ENCODE data around the gene SPATA13.

DNA sequence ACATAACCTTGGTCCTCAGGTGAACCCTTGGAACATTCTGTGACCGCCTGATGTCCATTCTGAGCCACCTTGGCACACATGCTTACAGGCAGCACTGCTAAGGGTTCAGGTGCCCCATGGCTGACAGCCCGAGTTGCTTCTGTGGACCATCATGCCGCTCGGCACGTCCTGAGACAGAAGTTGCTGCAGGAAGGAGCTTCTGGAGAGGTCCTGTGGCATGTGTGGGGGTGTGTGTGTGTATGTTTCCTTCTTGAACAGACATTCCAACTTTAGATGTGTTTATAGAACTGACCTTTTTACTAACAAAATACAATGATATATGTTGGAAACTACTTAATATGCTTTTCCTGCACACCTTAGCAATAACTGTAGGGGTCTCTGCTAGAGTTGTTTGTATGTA is 144.1 kb downstream of the SPATA13 start:
- no peak for TF ChIP-seq SIN3A (IDR thresholded peaks at IDR 0.05; ENCODE audit: borderline replicate concordance, insufficient read depth, low read length)
- no peak for TF ChIP-seq TAF1 (IDR thresholded peaks at IDR 0.05; ENCODE audit: borderline replicate concordance, insufficient read depth, low read length)
- TF ChIP-seq POLR2AphosphoS5 (IDR thresholded peaks at IDR 0.05; ENCODE audit: low read depth, low read length) = no peak
- TF ChIP-seq, protein P1, sequence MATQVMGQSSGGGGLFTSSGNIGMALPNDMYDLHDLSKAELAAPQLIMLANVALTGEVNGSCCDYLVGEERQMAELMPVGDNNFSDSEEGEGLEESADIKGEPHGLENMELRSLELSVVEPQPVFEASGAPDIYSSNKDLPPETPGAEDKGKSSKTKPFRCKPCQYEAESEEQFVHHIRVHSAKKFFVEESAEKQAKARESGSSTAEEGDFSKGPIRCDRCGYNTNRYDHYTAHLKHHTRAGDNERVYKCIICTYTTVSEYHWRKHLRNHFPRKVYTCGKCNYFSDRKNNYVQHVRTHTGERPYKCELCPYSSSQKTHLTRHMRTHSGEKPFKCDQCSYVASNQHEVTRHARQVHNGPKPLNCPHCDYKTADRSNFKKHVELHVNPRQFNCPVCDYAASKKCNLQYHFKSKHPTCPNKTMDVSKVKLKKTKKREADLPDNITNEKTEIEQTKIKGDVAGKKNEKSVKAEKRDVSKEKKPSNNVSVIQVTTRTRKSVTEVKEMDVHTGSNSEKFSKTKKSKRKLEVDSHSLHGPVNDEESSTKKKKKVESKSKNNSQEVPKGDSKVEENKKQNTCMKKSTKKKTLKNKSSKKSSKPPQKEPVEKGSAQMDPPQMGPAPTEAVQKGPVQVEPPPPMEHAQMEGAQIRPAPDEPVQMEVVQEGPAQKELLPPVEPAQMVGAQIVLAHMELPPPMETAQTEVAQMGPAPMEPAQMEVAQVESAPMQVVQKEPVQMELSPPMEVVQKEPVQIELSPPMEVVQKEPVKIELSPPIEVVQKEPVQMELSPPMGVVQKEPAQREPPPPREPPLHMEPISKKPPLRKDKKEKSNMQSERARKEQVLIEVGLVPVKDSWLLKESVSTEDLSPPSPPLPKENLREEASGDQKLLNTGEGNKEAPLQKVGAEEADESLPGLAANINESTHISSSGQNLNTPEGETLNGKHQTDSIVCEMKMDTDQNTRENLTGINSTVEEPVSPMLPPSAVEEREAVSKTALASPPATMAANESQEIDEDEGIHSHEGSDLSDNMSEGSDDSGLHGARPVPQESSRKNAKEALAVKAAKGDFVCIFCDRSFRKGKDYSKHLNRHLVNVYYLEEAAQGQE (IDR thresholded peaks at IDR 0.05; ENCODE audit: insufficient read depth in 1 of 2, low read depth in 2 of 2, low read length in 2 of 2) = no peak
- no peak for TF ChIP-seq FOXP2 (optimal IDR thresholded peaks at IDR 0.05; ENCODE audit: borderline replicate concordance, extremely low read depth, extremely low read length, insufficient read depth)

Measured in PFSK-1 (cell line).